Esophagus muscularis mucosa (tissue), 4 donors: ENCODE results near the gene GRID2.
"Not testable (repeated sequence)": the region's sequence is repeated elsewhere in the genome, so short reads cannot be mapped to it uniquely, and the experiment has no call there.

Experiments used
- CTCF ChIP-seq, 3 experiments: fragments of 200-600 bp in 2 of 3; fragments of 450-650 bp in 1 of 3; sonication (generic) in 2 of 3; IDR thresholded peaks; one replicate each; pipeline ENCODE4 v1.5.1; 2017 to 2019; ENCODE audit warnings: antibody characterized with exemption in 3 of 3, mild to moderate bottlenecking in 2 of 3, moderate library complexity in 1 of 3
- EP300 ChIP-seq: sonication (generic); formaldehyde crosslinking; IDR thresholded peaks from one replicate; pipeline ENCODE4 v1.6.1; 2017; ENCODE audit warnings: antibody characterized with exemption
- POLR2A ChIP-seq: fragments of 450-650 bp; IDR thresholded peaks from one replicate; pipeline ENCODE4 v1.6.1; 2017; ENCODE audit warnings: antibody characterized with exemption, moderate library complexity, mild to moderate bottlenecking, low read depth

- TF ChIP-seq CTCF (IDR thresholded peaks at IDR 0.05); EP300; POLR2A: not testable (repeated sequence)
Measured at GRCh38 chr4:92452383-92452782, 148.6 kb downstream of the GRID2 start.
